GM06990 (cell line): Measurements from ENCODE around the gene SLC36A1.

Experiments used
- DNase-seq: peaks from one replicate; pipeline ENCODE4 v3.0.0-alpha.2; 2011; ENCODE audit not compliant: insufficient read length; ENCODE audit errors: extremely low read depth
- H3K27me3 ChIP-seq: replicated peaks from 2 replicates; pipeline ENCODE4 v1.6.0; 2011; ENCODE audit warnings: low read length; ENCODE audit not compliant: control insufficient read depth, insufficient read depth
- H3K36me3 ChIP-seq: 2 replicates; pipeline ENCODE4 v1.5.1; 2011; ENCODE audit warnings: low read length; ENCODE audit not compliant: control insufficient read depth, insufficient read depth
- H3K4me3 ChIP-seq: replicated peaks from 2 replicates; pipeline ENCODE4 v1.5.1; 2011; ENCODE audit warnings: low read depth, mild to moderate bottlenecking, control low read depth, low read length
- CTCF ChIP-seq: IDR thresholded peaks from 2 replicates; pipeline ENCODE4 v1.5.1; 2011; ENCODE audit warnings: low read length, control low read depth, mild to moderate bottlenecking, inconsistent platforms; ENCODE audit not compliant: insufficient read depth, poor library complexity, severe bottlenecking

Gene SLC36A1

GRCh38 chr5:151471276-151471675, 23.9 kb downstream of the SLC36A1 start:
- H3K4me3 ChIP-seq = no peak overlapping the region
- H3K27me3 ChIP-seq = no peaks in the 10 kb centered on the region
- H3K36me3 ChIP-seq = peaks cover 2% of the 10 kb centered on the region
- no peak for TF ChIP-seq CTCF
- no peak for DNase-seq

DNA sequence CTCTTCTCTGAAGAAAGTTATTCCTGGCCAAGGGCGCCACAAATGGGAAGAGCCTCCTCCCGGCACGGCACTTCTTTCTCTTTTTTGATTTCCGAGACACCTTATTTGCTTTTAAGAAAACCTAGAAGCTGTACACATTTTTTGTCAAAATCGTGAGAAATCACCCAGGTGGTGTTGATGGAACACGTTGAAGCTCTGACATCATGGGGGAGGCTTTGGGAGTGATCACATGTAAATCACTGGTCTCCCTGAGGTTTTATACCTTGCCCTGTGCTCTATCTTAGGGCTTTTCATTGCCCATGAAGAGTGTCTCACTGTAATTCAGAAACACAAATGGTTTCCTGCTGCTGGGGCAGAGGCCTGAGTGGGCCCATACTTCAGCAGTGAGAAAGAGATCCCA, 27.4 kb downstream of the SLC36A1 start:
- H3K36me3 ChIP-seq = no peaks in the 10 kb centered on the region; the same call in 1 of the 2 replicates
- no peak overlapping the region for H3K4me3 ChIP-seq
- TF ChIP-seq CTCF = no peak
- DNase-seq = no peak
- no peaks in the 10 kb centered on the region for H3K27me3 ChIP-seq

GRCh38 chr5:151475388-151475787, 28.0 kb downstream of the SLC36A1 start:
- H3K4me3 ChIP-seq = no peak overlapping the region
- no peak for DNase-seq
- H3K27me3 ChIP-seq = no peaks in the 10 kb centered on the region
- H3K36me3 ChIP-seq = no peaks in the 10 kb centered on the region; the same call in 1 of the 2 replicates
- no peak for TF ChIP-seq CTCF

DNA sequence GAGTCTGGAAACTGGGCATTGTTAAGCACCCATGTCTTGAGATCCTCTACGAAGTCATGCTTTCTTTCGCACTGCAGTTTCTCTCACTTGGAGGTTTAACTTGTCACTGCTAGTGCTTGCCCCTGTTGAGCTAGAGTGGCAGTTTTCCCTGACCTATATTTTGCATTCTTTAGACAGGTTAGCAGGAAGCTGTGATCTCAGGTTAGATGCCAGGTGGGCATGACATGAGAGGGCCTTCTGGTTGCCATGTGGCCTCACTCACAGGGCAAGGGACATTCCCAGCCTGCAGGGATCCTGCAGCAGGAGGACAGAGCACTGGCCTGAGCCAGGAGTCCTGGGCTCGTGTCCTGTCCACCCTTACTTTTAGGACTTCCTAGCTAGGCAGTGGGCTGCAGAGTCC, 28.6 kb downstream of the SLC36A1 start:
- no peak for TF ChIP-seq CTCF
- DNase-seq = no peak
- no peaks in the 10 kb centered on the region for H3K27me3 ChIP-seq
- H3K4me3 ChIP-seq = no peak overlapping the region
- no peaks in the 10 kb centered on the region; the same call in 1 of the 2 replicates for H3K36me3 ChIP-seq

GRCh38 chr5:151477101-151477500, 29.7 kb downstream of the SLC36A1 start:
- Histone ChIP-seq H3K4me3 (no peak overlapping the region), H3K36me3 (no peaks in the 10 kb centered on the region; the same call in 1 of the 2 replicates), H3K27me3 (no peaks in the 10 kb centered on the region)
- no peak for TF ChIP-seq CTCF
- DNase-seq = no peak
